ENCODE results near the gene LRRC4C.

LRRC4C gene

DNA sequence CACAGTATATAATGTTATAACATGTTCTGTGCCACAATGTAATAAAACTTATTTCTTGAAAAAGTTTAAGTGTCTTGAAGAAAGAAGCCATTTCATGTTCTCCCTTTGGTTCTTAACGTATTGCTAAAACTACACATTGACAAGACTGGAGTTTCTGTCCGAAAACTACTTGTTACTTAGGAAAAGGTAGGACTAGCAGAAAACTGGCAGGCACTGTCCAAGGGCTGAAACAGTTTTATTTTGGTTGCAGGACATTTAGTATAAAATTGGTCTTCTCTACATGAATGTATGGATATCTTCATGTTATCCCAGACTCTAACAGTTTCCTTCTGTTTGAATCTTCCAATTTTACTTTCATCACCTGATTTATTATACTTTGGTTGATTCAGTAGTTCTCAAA lies 1027.1 kb downstream of the LRRC4C start:
- H3K27ac ChIP-seq (ENCODE audit: low read length) = no peak overlapping the region

DNA sequence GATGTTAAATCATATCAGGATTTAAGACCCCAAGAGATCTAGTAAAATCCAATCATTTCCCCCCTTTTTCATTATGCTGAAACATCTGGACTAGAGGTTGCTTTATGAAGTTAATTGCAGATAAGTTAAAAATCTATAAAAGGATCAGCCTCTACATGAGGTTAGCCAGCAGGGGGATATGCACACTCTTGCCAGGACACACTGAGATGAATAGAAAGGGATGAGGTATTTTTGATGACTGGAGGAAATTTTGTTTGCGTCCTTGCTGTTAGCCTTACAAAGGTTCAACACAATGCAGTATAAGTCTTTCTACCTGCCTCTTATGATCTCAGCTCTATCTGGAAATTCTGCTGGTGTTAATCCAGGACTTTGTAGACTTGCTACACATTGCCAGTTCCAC lies 1034.3 kb downstream of the LRRC4C start:
- H3K4me3 ChIP-seq (ENCODE audit: low read length) = no peak overlapping the region
- no peaks in the 10 kb centered on the region for H3K36me3 ChIP-seq (ENCODE audit: control insufficient read depth, low read depth, low read length)
- no peak overlapping the region for H3K27ac ChIP-seq (ENCODE audit: low read length)
- no peak overlapping the region for H3K9ac ChIP-seq (ENCODE audit: low read length)
- no peaks in the 10 kb centered on the region for H3K9me3 ChIP-seq (ENCODE audit: control insufficient read depth, low read depth, low read length)
- no peaks in the 10 kb centered on the region for H3K4me1 ChIP-seq (ENCODE audit: control insufficient read depth, low read depth, low read length)
- H3K27me3 ChIP-seq (ENCODE audit: control insufficient read depth, insufficient read depth, low read length) = no peaks in the 10 kb centered on the region

More for the DNA sequence above, 1027.1 kb downstream of the LRRC4C start:
- no peak overlapping the region for H3K9ac ChIP-seq (ENCODE audit: low read length)
- no peaks in the 10 kb centered on the region for H3K4me1 ChIP-seq (ENCODE audit: control insufficient read depth, low read depth, low read length)
- no peaks in the 10 kb centered on the region for H3K36me3 ChIP-seq (ENCODE audit: control insufficient read depth, low read depth, low read length)
- H3K27me3 ChIP-seq (ENCODE audit: control insufficient read depth, insufficient read depth, low read length) = no peaks in the 10 kb centered on the region
- H3K9me3 ChIP-seq (ENCODE audit: control insufficient read depth, low read depth, low read length) = no peaks in the 10 kb centered on the region
- no peak overlapping the region for H3K4me3 ChIP-seq (ENCODE audit: low read length)

DNA sequence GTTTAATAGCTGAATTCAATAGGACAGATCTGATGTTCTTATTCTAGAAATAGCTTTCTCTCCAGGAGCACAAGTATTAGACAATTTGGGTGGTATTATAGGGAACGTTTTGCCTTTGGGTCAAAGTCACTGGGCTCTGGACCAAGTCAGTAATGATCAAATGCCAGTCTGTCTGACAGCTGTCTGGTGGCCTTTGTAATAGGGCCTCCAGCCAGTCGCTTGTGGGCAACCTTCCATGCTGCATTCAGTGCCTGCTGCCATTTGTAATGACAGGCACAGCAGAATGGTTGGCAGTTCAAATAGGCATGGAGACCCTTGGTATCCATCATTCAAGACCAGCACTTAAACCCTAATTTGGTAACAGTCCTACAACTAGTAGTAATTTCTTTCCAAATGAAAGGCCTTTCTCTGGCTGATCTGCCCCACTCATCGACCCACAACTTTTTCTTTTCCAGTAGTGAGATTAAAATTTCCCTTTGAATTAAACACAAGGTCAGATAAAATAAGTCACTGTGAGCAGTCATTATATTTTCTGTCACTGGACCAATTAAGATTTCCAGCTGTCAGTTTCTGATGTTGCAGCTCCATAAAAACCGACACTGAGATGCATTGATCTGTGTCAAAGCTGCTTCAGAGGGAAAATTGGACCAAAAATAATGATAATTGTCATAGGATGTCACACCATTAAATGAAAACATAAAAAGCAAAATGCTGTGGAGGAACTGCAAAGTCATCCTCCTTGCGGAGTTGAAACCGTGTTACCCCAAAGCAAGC lies 1038.1 kb downstream of the LRRC4C start:
- Histone ChIP-seq H3K36me3 (ENCODE audit: control insufficient read depth, low read depth, low read length) (no peaks in the 10 kb centered on the region), H3K27ac (ENCODE audit: low read length) (no peak overlapping the region), H3K9ac (ENCODE audit: low read length) (no peak overlapping the region), H3K27me3 (ENCODE audit: control insufficient read depth, insufficient read depth, low read length) (no peaks in the 10 kb centered on the region), H3K9me3 (ENCODE audit: control insufficient read depth, low read depth, low read length) (no peaks in the 10 kb centered on the region), H3K4me1 (ENCODE audit: control insufficient read depth, low read depth, low read length) (no peaks in the 10 kb centered on the region), H3K4me3 (ENCODE audit: low read length) (no peak overlapping the region)

DNA sequence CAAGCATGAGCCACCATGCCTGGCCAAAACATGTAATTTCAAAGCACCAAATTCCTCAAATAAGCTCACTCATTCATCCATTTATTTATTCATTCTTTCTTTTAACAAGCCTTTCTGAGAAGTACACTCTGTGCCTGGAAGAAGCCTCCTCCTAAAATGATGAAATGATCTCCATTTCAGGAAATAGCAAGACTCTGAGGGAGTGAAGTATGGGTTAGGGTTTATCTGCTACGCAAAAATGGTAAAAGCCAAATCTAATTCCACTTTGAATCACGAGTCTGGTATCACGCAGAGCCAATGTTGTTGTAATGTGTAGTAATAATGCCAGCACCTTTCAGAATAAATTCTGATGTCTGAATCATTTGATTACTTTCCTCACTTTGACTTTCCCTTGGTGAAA lies 1041.8 kb downstream of the LRRC4C start:
- H3K4me1 ChIP-seq (ENCODE audit: control insufficient read depth, low read depth, low read length) = no peaks in the 10 kb centered on the region
- H3K27ac ChIP-seq (ENCODE audit: low read length) = no peak overlapping the region
- no peaks in the 10 kb centered on the region for H3K36me3 ChIP-seq (ENCODE audit: control insufficient read depth, low read depth, low read length)
- no peak overlapping the region for H3K9ac ChIP-seq (ENCODE audit: low read length)
- no peak overlapping the region for H3K4me3 ChIP-seq (ENCODE audit: low read length)
- H3K9me3 ChIP-seq (ENCODE audit: control insufficient read depth, low read depth, low read length) = no peaks in the 10 kb centered on the region
- H3K27me3 ChIP-seq (ENCODE audit: control insufficient read depth, insufficient read depth, low read length) = no peaks in the 10 kb centered on the region

DNA sequence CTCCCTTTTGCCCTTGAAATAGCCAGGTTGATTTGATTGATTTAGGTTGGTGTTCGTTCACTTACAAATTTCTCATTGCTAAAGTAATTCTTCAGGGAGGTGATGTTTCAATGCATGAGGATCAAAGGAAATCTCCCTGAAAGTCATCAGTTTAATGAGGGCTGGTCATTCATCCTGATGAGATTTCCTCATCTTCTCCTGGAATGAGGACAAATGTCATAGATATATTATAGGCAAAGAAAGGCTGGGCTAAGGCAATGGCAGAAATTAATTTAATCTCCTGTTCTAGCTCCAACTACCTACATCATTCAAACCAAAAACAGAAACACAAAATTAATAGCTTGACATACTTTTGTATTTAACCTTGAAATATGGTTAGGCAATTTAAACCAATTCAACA lies 1052.1 kb downstream of the LRRC4C start:
- no peaks in the 10 kb centered on the region for H3K27me3 ChIP-seq (ENCODE audit: control insufficient read depth, insufficient read depth, low read length)
- H3K36me3 ChIP-seq (ENCODE audit: control insufficient read depth, low read depth, low read length) = no peaks in the 10 kb centered on the region
- no peak overlapping the region for H3K9ac ChIP-seq (ENCODE audit: low read length)
- no peaks in the 10 kb centered on the region for H3K4me1 ChIP-seq (ENCODE audit: control insufficient read depth, low read depth, low read length)
- no peak overlapping the region for H3K27ac ChIP-seq (ENCODE audit: low read length)
- no peak overlapping the region for H3K4me3 ChIP-seq (ENCODE audit: low read length)
- no peaks in the 10 kb centered on the region for H3K9me3 ChIP-seq (ENCODE audit: control insufficient read depth, low read depth, low read length)

DNA sequence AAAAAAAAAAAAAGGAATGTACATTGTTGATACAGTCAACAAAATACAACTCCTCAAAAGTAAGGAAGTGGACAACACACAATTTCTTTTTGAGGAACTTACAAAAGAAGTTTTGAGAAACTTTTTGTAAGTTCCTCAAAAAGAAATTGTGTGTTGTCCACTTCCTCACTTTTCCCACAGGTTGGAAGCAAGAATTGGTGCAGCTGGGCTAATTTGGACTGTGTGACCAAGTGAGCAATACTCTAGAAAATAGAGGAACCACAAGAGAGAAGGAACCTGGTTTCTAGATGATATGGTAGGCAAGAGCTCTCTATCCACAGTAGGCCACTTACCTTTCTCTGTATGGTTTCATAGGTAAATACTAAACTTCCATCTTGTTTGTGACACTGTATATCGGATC lies 1053.8 kb downstream of the LRRC4C start:
- H3K27ac ChIP-seq (ENCODE audit: low read length) = no peak overlapping the region

DNA sequence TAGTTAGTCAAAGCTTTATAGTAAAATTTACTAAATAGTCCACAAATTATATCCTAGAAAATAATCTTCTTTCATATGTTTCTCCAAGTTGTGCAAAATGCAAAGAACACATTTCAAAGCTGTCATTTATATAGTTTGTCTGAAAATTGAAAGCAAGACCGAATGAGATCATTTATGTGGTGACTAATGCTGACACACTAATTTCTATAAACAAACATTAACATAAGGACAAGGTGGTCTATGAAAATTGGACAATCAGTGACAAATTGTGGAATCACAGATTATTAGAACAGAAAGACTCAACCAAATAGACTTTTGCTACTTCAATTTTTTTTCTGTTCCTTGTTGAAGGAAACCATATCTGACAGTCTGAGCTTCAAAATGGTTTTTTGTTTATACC lies 1056.1 kb downstream of the LRRC4C start:
- Histone ChIP-seq H3K27ac (ENCODE audit: low read length) (no peak overlapping the region), H3K36me3 (ENCODE audit: control insufficient read depth, low read depth, low read length) (no peaks in the 10 kb centered on the region), H3K9me3 (ENCODE audit: control insufficient read depth, low read depth, low read length) (no peaks in the 10 kb centered on the region), H3K9ac (ENCODE audit: low read length) (no peak overlapping the region), H3K4me3 (ENCODE audit: low read length) (no peak overlapping the region), H3K4me1 (ENCODE audit: control insufficient read depth, low read depth, low read length) (no peaks in the 10 kb centered on the region), H3K27me3 (ENCODE audit: control insufficient read depth, insufficient read depth, low read length) (no peaks in the 10 kb centered on the region)

More for the DNA sequence above, 1053.8 kb downstream of the LRRC4C start:
- Histone ChIP-seq H3K4me3 (ENCODE audit: low read length) (no peak overlapping the region), H3K36me3 (ENCODE audit: control insufficient read depth, low read depth, low read length) (no peaks in the 10 kb centered on the region), H3K9ac (ENCODE audit: low read length) (no peak overlapping the region), H3K4me1 (ENCODE audit: control insufficient read depth, low read depth, low read length) (no peaks in the 10 kb centered on the region), H3K27me3 (ENCODE audit: control insufficient read depth, insufficient read depth, low read length) (no peaks in the 10 kb centered on the region), H3K9me3 (ENCODE audit: control insufficient read depth, low read depth, low read length) (no peaks in the 10 kb centered on the region)

DNA sequence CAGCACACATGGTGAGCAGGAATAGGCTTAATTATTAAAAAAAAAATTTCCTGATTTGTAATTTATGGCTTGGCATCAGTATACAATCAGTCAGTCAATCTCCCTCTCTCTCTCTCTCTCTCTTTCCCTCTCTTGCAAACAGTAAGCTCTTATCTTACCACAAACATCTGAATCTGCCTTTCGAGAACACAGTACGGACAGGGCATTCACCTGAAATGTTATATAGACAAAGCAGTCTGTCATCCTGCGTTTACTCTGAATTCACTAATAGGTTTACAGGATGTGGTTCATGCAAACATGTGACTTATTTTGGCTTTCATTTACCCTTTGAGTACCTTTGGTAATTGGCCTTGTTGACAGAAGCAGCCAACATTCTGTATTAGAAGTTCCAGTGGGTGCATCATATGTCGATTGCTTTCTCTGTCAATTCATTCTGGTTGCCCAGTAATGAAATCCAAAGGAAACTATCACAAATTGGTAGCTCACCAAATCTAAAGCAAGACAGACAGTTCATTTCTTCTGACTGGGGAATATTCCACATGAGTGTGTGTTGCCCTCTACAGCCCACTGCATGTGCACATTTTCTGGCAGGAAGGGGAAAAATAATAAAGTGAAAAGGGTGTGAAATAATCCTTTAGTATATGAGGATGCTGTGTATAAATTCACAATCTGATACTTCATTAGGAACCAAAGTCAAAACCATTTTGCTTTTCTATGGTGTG lies 1058.2 kb downstream of the LRRC4C start:
- H3K36me3 ChIP-seq (ENCODE audit: control insufficient read depth, low read depth, low read length) = no peaks in the 10 kb centered on the region
- H3K27me3 ChIP-seq (ENCODE audit: control insufficient read depth, insufficient read depth, low read length) = no peaks in the 10 kb centered on the region
- no peak overlapping the region for H3K9ac ChIP-seq (ENCODE audit: low read length)
- no peak overlapping the region for H3K4me3 ChIP-seq (ENCODE audit: low read length)
- H3K4me1 ChIP-seq (ENCODE audit: control insufficient read depth, low read depth, low read length) = no peaks in the 10 kb centered on the region
- no peak overlapping the region for H3K27ac ChIP-seq (ENCODE audit: low read length)
- H3K9me3 ChIP-seq (ENCODE audit: control insufficient read depth, low read depth, low read length) = no peaks in the 10 kb centered on the region

DNA sequence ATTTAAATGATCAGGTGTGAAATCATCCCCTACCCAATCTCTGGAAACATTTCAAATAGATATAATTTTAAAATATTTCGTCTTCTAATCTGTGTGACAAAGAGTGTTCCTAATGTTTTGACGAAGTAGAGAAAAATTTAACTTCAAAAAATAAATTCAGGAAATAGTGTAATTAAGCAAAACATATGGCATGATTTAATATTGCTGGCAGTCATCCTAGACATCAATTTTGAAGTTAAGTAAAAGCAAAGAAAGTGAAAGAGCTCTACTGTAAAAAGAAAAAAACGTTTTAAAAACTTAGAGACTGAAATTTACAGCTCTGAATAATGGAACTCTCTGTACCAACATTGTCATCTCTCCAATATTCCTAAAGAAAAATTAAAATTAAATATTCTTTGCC lies 1062.3 kb downstream of the LRRC4C start:
- H3K9ac ChIP-seq (ENCODE audit: low read length) = no peak overlapping the region
- no peaks in the 10 kb centered on the region for H3K9me3 ChIP-seq (ENCODE audit: control insufficient read depth, low read depth, low read length)
- no peaks in the 10 kb centered on the region for H3K4me1 ChIP-seq (ENCODE audit: control insufficient read depth, low read depth, low read length)
- H3K36me3 ChIP-seq (ENCODE audit: control insufficient read depth, low read depth, low read length) = no peaks in the 10 kb centered on the region
- H3K27ac ChIP-seq (ENCODE audit: low read length) = no peak overlapping the region
- H3K4me3 ChIP-seq (ENCODE audit: low read length) = no peak overlapping the region
- H3K27me3 ChIP-seq (ENCODE audit: control insufficient read depth, insufficient read depth, low read length) = no peaks in the 10 kb centered on the region

DNA sequence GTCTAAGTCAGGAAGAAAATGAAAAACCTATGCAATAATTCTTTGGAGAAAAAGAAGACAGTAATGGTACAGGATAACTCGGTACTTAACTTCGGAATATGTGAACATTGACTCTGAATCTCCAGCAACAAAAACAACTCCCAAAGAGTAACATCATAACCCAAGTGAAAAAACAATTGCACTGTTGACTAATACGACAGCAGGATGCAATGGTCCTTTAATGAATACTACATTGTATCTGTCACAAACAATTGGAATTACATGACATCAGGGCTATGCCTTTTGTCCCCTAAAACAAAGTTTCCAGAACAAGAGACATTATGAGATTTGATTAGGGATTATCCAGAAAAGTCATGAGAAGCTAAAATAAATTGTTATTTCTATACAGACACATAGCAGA lies 1065.9 kb downstream of the LRRC4C start:
- Histone ChIP-seq H3K4me3 (ENCODE audit: low read length) (no peak overlapping the region), H3K9ac (ENCODE audit: low read length) (no peak overlapping the region), H3K4me1 (ENCODE audit: control insufficient read depth, low read depth, low read length) (no peaks in the 10 kb centered on the region), H3K36me3 (ENCODE audit: control insufficient read depth, low read depth, low read length) (no peaks in the 10 kb centered on the region), H3K27me3 (ENCODE audit: control insufficient read depth, insufficient read depth, low read length) (no peaks in the 10 kb centered on the region), H3K27ac (ENCODE audit: low read length) (no peak overlapping the region), H3K9me3 (ENCODE audit: control insufficient read depth, low read depth, low read length) (no peaks in the 10 kb centered on the region)

DNA sequence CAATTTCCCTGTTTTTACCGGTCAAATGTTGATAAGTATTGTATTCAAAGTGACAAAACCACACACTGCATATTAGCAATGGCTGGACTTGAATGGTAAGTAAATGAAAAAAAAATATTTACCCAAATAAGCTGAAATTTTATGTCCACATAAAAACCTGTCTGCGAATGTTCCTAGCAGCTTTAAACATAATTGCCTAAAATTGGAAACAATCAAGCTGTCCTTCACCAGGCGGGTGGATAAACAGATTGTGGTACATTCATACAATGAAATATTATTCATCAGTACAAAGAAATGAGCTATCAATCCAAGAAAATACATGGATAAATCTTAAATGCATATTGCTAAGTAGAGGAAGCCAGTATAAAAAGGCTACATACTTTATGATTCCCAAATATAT lies 1067.8 kb downstream of the LRRC4C start:
- H3K9ac ChIP-seq (ENCODE audit: low read length) = no peak overlapping the region
- H3K4me3 ChIP-seq (ENCODE audit: low read length) = no peak overlapping the region
- no peaks in the 10 kb centered on the region for H3K9me3 ChIP-seq (ENCODE audit: control insufficient read depth, low read depth, low read length)
- no peaks in the 10 kb centered on the region for H3K4me1 ChIP-seq (ENCODE audit: control insufficient read depth, low read depth, low read length)
- H3K27ac ChIP-seq (ENCODE audit: low read length) = no peak overlapping the region
- H3K36me3 ChIP-seq (ENCODE audit: control insufficient read depth, low read depth, low read length) = no peaks in the 10 kb centered on the region
- H3K27me3 ChIP-seq (ENCODE audit: control insufficient read depth, insufficient read depth, low read length) = no peaks in the 10 kb centered on the region

All from iPS-18a (cell line).